GM12872 (cell line): ENCODE data around the gene PTGDS.

Source experiments
- TF ChIP-seq, protein P1 (sequence below): IDR thresholded peaks from 3 replicates; pipeline ENCODE4 v1.5.1; 2011; ENCODE audit warnings: low read depth, mild to moderate bottlenecking, low read length, moderate library complexity; ENCODE audit not compliant: insufficient read depth

PTGDS gene

DNA sequence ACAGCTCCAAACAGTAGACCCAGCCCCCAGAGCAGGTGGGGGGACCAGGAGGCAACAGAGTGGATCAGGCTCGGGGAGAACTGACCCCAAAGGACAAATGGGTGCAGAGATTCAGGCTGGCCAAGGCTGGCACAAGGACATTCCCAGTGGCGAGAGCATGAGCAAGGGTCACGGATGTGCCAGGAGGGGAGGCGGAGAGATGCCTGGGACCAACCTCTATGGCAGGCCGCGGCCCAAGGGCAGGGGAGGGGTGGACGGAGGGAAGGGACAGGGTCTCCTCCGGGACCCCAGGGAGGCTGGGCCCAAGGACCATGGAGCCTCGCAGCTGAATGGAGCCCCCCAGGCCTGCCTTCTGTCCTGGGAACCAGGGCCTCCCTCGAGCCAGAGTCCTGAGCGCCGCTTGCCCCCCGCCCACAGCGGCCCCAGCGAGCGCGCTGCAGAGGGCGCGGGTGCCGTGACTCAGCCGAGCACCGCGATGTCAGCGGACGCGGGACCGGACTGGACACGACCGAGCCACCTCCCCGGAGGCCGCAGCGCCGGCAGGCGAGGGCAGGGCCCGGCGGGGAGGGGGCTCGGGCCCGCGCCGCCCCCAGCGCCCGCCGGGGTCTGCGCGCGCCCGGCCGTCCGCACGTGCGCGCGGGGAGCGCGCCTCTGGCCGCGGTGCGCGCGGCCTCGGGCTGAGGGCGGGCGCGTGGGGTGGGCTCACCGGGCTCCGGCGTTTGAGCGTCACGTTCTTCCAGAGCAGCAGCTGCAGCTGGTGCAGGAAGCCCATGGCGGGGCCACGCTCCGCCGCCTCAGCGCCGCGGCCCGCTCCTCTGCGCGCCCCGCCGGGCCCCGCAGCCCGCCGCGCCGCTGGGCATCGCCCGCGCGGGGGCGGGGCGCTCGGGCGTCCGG is 50.3 kb downstream of the PTGDS start, which contains the start of gene ABCA2:
TSS of gene ABCA2 (minus strand) at position 869 of the 894 bp plus-strand sequence. CDS start at position 772, 97 bp downstream.
- TF ChIP-seq, protein P1, sequence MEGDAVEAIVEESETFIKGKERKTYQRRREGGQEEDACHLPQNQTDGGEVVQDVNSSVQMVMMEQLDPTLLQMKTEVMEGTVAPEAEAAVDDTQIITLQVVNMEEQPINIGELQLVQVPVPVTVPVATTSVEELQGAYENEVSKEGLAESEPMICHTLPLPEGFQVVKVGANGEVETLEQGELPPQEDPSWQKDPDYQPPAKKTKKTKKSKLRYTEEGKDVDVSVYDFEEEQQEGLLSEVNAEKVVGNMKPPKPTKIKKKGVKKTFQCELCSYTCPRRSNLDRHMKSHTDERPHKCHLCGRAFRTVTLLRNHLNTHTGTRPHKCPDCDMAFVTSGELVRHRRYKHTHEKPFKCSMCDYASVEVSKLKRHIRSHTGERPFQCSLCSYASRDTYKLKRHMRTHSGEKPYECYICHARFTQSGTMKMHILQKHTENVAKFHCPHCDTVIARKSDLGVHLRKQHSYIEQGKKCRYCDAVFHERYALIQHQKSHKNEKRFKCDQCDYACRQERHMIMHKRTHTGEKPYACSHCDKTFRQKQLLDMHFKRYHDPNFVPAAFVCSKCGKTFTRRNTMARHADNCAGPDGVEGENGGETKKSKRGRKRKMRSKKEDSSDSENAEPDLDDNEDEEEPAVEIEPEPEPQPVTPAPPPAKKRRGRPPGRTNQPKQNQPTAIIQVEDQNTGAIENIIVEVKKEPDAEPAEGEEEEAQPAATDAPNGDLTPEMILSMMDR = no peak

DNA sequence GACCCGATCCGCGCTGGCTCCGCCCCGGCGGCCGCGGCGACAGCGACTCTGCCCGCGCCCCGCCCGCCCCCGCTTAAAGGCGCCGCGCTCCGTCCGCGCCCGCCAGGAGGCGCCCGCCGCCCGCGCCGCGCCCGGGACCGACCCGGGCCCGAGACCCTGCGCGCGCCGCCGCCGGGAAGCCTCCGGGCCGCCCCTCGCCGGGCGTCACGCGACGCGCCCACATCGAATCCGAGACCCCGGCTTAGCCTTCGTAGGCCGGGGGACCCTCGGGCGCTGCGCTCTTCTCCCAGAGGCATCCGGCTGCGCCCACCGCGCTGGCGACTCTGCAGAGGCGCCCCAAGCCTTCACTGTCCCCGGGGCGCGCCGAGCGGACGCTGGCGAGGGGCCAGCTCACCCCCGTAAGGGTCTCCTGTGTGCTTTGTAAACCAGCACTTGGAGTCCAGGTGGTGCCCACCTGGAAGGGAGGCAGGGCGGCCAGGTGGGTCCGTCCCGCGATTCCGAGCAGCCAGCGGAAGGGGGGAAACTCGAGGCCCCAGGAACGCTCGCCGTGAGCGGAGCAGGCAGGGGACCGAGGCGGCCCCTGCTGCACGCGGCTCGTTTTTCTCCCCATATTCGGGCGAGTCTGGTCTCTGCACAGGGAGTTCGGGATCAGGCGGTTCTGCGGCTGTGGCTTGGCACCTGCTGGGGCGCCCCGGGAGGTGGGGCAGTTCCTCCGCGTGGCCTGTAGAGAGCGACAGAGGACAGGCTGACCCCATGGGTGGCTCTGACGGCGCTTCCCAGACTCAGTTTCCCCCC is 51.2 kb downstream of the PTGDS start:
- TF ChIP-seq, protein P1 = peak; percentile 81

DNA sequence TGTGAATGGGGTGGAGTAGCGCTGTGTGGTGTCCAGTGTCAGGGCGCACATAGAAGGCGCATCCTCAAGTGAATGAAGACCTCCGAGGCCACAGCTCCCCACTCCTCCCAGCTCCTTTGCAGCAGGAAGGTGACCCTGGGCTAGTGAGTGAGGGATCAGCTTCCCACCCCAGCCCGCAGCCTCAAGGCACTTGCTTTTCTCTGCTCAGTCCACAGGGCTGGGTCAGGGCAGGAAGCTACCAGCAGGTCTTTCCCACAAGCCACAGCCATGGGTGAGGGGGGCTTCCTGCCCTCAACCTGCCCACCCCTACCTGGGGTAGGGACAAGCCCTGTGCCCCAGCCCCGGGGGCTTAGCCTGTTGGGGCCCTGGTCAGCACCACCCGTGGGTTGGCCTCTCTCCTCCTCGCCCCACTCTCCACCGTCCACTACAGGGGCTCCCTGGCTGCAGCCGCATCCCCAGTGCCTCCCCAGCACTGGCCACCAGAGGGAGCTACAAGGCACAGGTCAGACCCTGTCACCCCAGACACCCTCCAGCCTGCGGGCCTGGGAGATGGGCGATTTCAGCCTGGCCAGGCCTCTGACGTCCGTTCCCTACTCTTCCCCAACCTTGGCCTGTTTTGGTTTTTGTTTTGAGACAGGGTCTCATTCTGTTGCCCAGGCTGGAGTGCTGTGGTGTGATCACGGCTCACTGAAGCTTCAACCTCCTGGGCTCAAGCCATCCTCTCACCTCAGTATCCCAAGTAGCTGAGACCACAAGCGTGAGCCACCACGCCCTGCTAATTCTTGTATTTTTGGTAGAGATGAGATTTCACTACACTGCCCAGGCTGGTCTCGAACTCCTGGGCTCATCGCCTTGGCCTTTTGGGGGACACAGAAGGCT is 52.0 kb downstream of the PTGDS start:
- TF ChIP-seq, protein P1 = peak; percentile 96

DNA sequence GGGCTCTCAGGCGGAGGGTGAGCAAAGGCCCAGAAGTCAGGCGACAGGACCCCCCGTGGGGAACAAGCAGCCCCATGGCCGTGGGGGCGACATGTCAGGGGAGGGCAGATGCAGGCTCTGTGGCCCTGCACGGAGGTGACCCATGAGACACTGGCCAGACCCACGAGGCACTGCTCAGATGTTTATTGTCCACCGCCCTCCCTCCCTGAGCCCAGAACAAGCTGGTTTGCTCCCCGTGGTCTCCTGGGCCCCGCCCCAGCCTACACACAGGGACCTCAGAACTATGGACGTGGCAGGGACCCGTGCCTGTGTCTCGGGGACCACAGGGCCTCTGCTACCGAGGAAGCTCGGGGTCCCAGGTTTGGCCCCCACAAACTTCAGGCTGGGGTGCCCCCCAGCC is 52.7 kb downstream of the PTGDS start:
- TF ChIP-seq, protein P1 = no peak

DNA sequence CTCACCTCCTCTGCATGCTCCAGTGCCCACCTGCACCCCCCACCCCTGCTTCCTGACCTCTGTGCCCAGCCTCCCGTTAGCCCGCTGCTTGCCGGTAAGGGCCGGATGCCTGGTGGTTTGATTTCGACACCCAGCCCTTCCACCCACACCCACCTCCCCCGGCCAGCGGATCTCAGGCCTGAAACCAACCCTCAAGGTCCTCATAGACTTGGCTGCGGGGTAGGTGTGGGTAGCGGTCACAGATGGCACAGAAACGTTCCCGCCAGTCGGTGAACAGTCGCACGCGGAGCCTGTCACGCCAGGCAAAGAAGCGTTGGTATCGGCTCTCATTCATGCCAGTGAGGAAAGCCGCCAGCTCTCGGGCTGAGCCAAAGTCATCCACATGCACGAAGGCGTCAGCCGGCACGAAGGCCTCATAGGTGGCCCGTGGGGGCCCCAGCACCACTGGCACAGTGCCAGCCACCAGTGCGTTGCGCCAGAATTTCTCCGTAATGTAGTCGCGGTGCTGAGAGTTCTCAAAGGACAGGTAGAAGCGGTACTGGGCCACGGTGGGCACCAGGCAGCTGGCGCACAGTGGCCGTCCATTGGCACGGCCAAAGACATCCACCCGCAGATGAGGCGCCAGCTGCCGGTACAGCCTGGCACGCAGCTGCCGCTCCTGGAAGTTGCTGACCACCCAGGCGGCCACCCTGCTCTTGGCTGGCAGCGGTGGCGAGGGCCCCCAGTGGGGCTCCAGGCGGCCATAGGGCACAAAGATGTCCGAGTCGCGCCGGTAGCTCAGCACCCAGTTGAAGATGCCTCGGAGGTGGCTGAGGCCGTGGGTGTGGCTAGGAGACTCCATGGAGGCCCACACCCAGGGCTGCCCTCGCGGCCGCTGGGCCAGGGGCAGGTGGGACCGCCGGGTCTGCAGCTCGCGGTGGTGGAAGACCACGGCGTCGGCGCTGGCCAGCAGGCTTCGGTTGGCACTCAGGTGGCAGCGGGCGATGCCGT is 53.5 kb downstream of the PTGDS start:
- TF ChIP-seq, protein P1 = no peak
